ENCODE results near the gene CHRNA9.

GRCh38 chr4:40321574-40322275 lies 13.4 kb upstream of the CHRNA9 start:
- no peak for TF ChIP-seq CTCF (optimal IDR thresholded peaks at IDR 0.05 in 1 of 3, IDR thresholded peaks at IDR 0.05 in 1 of 3, conservative IDR thresholded peaks at IDR 0.05 in 1 of 3; ENCODE audit: extremely low read depth in 1 of 3, insufficient read depth in 2 of 3, low read length in 3 of 3)
- TF ChIP-seq EZH2 (IDR thresholded peaks at IDR 0.05; ENCODE audit: low read length), result no peak

All from keratinocyte (primary cell).